Calu3 (cell line): ENCODE measurements around the gene DENND5B. TPM values are rescaled to one million over a fixed set of nuclear protein-coding genes. Genes with fewer than 3 reads are reported as not detected.

Experiments used
- BruUV-seq: library from RNA; stranded (reverse); fragments of 400-500 nt; replicated peaks from 2 replicates; lab custom pipeline; 2021; lab: Mats Ljungman, UMichigan
- CTCF ChIA-PET: fragments of 300-600 bp; sonication (Branson Sonifier 250); formaldehyde crosslinking; loops from one replicate; lab custom pipeline; 2022; ENCODE audit warnings: antibody characterized with exemption; lab: Charles Lee
- DNase-seq: peaks from one replicate; pipeline ENCODE4 v3.0.0; 2022
- H3K27ac Mint-ChIP-seq: one replicate; pipeline ENCODE4 v1.8.0; 2022; ENCODE audit warnings: mixed read lengths; ENCODE audit not compliant: unreplicated experiment
- H3K27me3 Mint-ChIP-seq: one replicate; pipeline ENCODE4 v1.8.0; 2022; ENCODE audit warnings: mixed read lengths; ENCODE audit not compliant: unreplicated experiment
- H3K36me3 Mint-ChIP-seq: one replicate; pipeline ENCODE4 v1.8.0; 2022; ENCODE audit warnings: mild to moderate bottlenecking, moderate library complexity, mixed read lengths; ENCODE audit not compliant: insufficient read depth, unreplicated experiment
- H3K4me1 Mint-ChIP-seq: one replicate; pipeline ENCODE4 v1.8.0; 2022; ENCODE audit warnings: mild to moderate bottlenecking, low read depth, mixed read lengths; ENCODE audit not compliant: unreplicated experiment
- H3K4me3 Mint-ChIP-seq: one replicate; pipeline ENCODE4 v1.8.0; 2022; ENCODE audit warnings: mild to moderate bottlenecking, low read depth, moderate library complexity, mixed read lengths; ENCODE audit not compliant: unreplicated experiment
- H3K9me3 Mint-ChIP-seq: one replicate; pipeline ENCODE4 v1.8.0; 2022; ENCODE audit warnings: low read depth, mixed read lengths; ENCODE audit not compliant: unreplicated experiment
- intact Hi-C: fragments of 100-400 bp; cut with micrococcal nuclease; formaldehyde crosslinking; loops from one replicate; pipeline ENCODE4 v1.10.0; 2022; ENCODE audit not compliant: unreplicated experiment
- total RNA-seq: library from RNA; stranded (reverse); gene quantifications from 2 replicates; pipeline ENCODE4 v1.2.3, GENCODE V29; 2022
- TF ChIP-seq, protein P1 (sequence below): fragments of 200-600 bp; IDR thresholded peaks from one replicate; pipeline ENCODE4 v1.8.0; 2022; ENCODE audit warnings: antibody characterized with exemption; ENCODE audit not compliant: unreplicated experiment

DENND5B gene
- total RNA-seq, 1 experiment from 2014 or later = 10.2 TPM

DNA sequence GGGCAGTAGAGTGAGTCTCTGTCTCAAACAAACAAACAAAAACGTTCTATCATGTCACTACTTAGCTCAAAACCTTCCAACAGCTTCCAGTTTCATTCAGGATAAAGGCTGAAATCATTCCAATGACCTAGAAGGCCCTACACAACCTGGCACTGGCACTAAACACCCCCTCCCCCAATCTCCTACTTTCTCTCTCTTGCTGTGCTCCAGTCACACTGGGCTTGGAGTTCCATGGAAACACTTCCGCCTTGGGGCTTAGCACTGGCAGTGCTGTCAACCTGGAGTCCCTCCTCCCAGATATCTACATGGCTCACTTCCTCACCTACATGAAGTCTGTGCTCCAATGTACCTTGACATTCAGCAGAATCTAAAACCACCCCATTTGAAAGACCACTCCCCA, 199.9 kb downstream of the DENND5B start:
- DNase-seq = no peak
- H3K4me1 Mint-ChIP-seq = no peaks in the 10 kb centered on the region
- no TSS peak for BruUV-seq
- TF ChIP-seq, protein P1, sequence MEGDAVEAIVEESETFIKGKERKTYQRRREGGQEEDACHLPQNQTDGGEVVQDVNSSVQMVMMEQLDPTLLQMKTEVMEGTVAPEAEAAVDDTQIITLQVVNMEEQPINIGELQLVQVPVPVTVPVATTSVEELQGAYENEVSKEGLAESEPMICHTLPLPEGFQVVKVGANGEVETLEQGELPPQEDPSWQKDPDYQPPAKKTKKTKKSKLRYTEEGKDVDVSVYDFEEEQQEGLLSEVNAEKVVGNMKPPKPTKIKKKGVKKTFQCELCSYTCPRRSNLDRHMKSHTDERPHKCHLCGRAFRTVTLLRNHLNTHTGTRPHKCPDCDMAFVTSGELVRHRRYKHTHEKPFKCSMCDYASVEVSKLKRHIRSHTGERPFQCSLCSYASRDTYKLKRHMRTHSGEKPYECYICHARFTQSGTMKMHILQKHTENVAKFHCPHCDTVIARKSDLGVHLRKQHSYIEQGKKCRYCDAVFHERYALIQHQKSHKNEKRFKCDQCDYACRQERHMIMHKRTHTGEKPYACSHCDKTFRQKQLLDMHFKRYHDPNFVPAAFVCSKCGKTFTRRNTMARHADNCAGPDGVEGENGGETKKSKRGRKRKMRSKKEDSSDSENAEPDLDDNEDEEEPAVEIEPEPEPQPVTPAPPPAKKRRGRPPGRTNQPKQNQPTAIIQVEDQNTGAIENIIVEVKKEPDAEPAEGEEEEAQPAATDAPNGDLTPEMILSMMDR = no peak
- H3K9me3 Mint-ChIP-seq = no peaks in the 10 kb centered on the region
- CTCF ChIA-PET = no interaction called here
- H3K27me3 Mint-ChIP-seq = no peaks in the 10 kb centered on the region
- H3K36me3 Mint-ChIP-seq = no peaks in the 10 kb centered on the region
- no peak overlapping the region for H3K4me3 Mint-ChIP-seq
- no peak overlapping the region for H3K27ac Mint-ChIP-seq
- intact Hi-C loops = no loop called here

DNA sequence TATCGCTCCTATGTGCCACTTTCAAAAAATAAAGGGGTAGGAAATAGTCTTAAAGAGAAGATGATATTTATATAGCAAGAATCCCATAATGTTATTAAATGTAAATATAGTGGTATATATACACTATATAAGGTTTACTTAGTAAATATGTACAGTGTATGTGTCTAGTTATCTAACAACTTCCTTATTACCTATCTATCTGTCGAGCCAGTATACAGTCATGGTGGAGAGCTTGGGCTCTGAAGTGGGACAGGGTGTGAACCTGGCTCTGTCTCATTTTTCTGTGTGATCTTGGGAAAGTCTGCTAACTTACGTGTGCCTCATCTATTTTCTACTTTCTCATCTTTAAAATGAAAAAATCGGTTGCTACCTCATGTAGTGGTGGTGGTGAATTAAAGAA, 202.2 kb downstream of the DENND5B start:
- H3K4me3 Mint-ChIP-seq = no peak overlapping the region
- DNase-seq = no peak
- no peaks in the 10 kb centered on the region for H3K36me3 Mint-ChIP-seq
- CTCF ChIA-PET = interaction anchor here (0.5 kb wide), 1 partner anchor 1048 kb away, joined by 3 read pairs; no protein-coding TSS in a partner anchor
- intact Hi-C loops = no loop called here
- no peaks in the 10 kb centered on the region for H3K27me3 Mint-ChIP-seq
- BruUV-seq = no TSS peak
- H3K9me3 Mint-ChIP-seq = no peaks in the 10 kb centered on the region
- TF ChIP-seq, protein P1 = no peak
- no peak overlapping the region for H3K27ac Mint-ChIP-seq
- H3K4me1 Mint-ChIP-seq = no peaks in the 10 kb centered on the region

- no TSS peak for BruUV-seq
- intact Hi-C loops = no loop called here
- TF ChIP-seq, protein P1 = no peak
- Mint-ChIP-seq H3K4me1 (no peaks in the 10 kb centered on the region), H3K36me3 (no peaks in the 10 kb centered on the region), H3K27ac (no peak overlapping the region), H3K9me3 (no peaks in the 10 kb centered on the region), H3K27me3 (no peaks in the 10 kb centered on the region), H3K4me3 (no peak overlapping the region)
- CTCF ChIA-PET = no interaction called here
- DNase-seq = no peak
These were observed 203.5 kb downstream of the DENND5B start for GRCh38 chr12:31387466-31387865.

GRCh38 chr12:31387011-31387410, 203.9 kb downstream of the DENND5B start:
- TF ChIP-seq, protein P1 = no peak
- Mint-ChIP-seq H3K27me3 (no peaks in the 10 kb centered on the region), H3K36me3 (no peaks in the 10 kb centered on the region), H3K9me3 (no peaks in the 10 kb centered on the region), H3K4me1 (no peaks in the 10 kb centered on the region), H3K4me3 (no peak overlapping the region), H3K27ac (no peak overlapping the region)
- DNase-seq = no peak
- intact Hi-C loops = no loop called here
- CTCF ChIA-PET = no interaction called here
- no TSS peak for BruUV-seq
